Transverse colon (tissue), 4 donors: Measurements from ENCODE around the gene SLC22A31. TPM values are rescaled to one million over a fixed set of nuclear protein-coding genes. Genes with fewer than 3 reads are reported as not detected.

ENCODE experiments used
- DNase-seq: peaks from one replicate; pipeline ENCODE4 v3.0.0-alpha.2; 2019
- H3K27ac ChIP-seq, 4 donors: fragments of 200-600 bp; sonication (generic); 2 replicates each; pipeline ENCODE4 v1.5.1; 2016 to 2018; ENCODE audit warnings: inconsistent platforms in 4 of 4
- H3K27me3 ChIP-seq: fragments of 200-600 bp; sonication (generic); 2 replicates; pipeline ENCODE4 v1.5.1; 2017; ENCODE audit warnings: inconsistent platforms
- H3K36me3 ChIP-seq, 4 donors: fragments of 200-600 bp; sonication (generic); 2 replicates each; pipeline ENCODE4 v1.5.1; 2017 to 2019; ENCODE audit warnings: inconsistent platforms in 4 of 4
- H3K4me1 ChIP-seq, 4 donors: fragments of 200-600 bp; sonication (generic); 2 replicates each; pipeline ENCODE4 v1.5.1; 2017 to 2020; ENCODE audit warnings: inconsistent platforms in 4 of 4
- H3K4me3 ChIP-seq, 4 donors: fragments of 200-600 bp; sonication (generic); 1 replicate in 1 of 4; 2 replicates in 3 of 4; pipeline versions ENCODE4 v1.5.1 to v1.6.1; 2017 to 2019; ENCODE audit warnings: inconsistent platforms in 4 of 4
- H3K9me3 ChIP-seq, 2 donors: fragments of 200-600 bp; sonication (generic); 2 replicates each; pipeline ENCODE4 v1.5.1; 2017 to 2019; ENCODE audit warnings: inconsistent platforms in 2 of 2
- CTCF ChIP-seq, 5 experiments: fragments of 200-600 bp in 3 of 5; fragments of 450-650 bp in 2 of 5; sonication (generic) in 3 of 5; IDR thresholded peaks; 1 replicate in 2 of 5; 2 replicates in 3 of 5; pipeline ENCODE4 v1.5.1; 2016 to 2017; ENCODE audit warnings: antibody characterized with exemption in 5 of 5, inconsistent platforms in 3 of 5, mild to moderate bottlenecking in 2 of 5, moderate library complexity in 1 of 5
- EP300 ChIP-seq: sonication (generic); formaldehyde crosslinking; IDR thresholded peaks from one replicate; pipeline ENCODE4 v1.6.1; 2017; ENCODE audit warnings: antibody characterized with exemption, low read depth
- POLR2A ChIP-seq: fragments of 450-650 bp; IDR thresholded peaks from one replicate; pipeline ENCODE4 v1.6.1; 2016; ENCODE audit warnings: antibody characterized with exemption, mild to moderate bottlenecking, moderate library complexity
- POLR2AphosphoS5 ChIP-seq, 3 donors: sonication (generic); formaldehyde crosslinking; IDR thresholded peaks; one replicate each; pipeline ENCODE4 v1.6.1; 2016; ENCODE audit warnings: antibody characterized with exemption in 3 of 3
- WGBS, 2 donors: methylation state at CpG; one replicate each; pipeline ENCODE4 v1.1.5; 2018; ENCODE audit warnings: low coverage in 1 of 2; 5-methylcytosine and 5-hydroxymethylcytosine counted together
- in situ Hi-C, 4 donors: fragments of 200-750 bp; cut with MboI; loops; one replicate each; pipeline versions ENCODE4 v1.15.0 to v1.15.1; 2017; ENCODE audit warnings: low sequenced_read_pairs in 3 of 4, low pct_ligation_motif_present in 1 of 4, low pct_unique_long_range_greater_than_20kb in 1 of 4
- intact Hi-C: fragments of 100-400 bp; cut with DNase I; formaldehyde crosslinking; loops from one replicate; pipeline ENCODE4 v1.15.1; 2023; ENCODE audit warnings: low total_unique reads
- total RNA-seq, 4 donors: library from RNA; depleted of rRNA; stranded (reverse); fragments of >200 nt; gene quantifications; one replicate each; pipeline ENCODE4 v1.1.0, GENCODE V29; 2016

The SLC22A31 gene
- total RNA-seq, 4 donors from 2014 or later = 1.3 TPM; not detected in 3

GRCh38 chr16:89201439-89202377 is 1.4 kb upstream of the SLC22A31 start:
- TF ChIP-seq POLR2AphosphoS5 (IDR thresholded peaks at IDR 0.05) = no peak
- no peak for TF ChIP-seq POLR2A
- TF ChIP-seq EP300 = no peak
- TF ChIP-seq CTCF (IDR thresholded peaks at IDR 0.05) = no peak
- 3% methylated on average over 23 of the region's 111 CpGs; no CpG with 5 or more reads in 1 of the 2 donors for WGBS, 2 donors
- H3K9me3 ChIP-seq = no peaks in the 10 kb centered on the region
- no peaks in the 10 kb centered on the region for H3K36me3 ChIP-seq
- H3K4me1 ChIP-seq = peaks cover 0 to 23% (median 15%) of the 10 kb centered on the region in 4 donors
- H3K27me3 ChIP-seq = peaks cover 88% of the 10 kb centered on the region
- intact Hi-C loops (no loop called here), in situ Hi-C loops (loop anchor here in 3 of 4 donors (25.0 kb wide), 3 partner anchors 264 to 464 kb away; partner anchors contain the start of genes APRT (in 1 of the 3) and CDT1 (in 1 of the 3))
- DNase-seq = peak; percentile 91
- H3K27ac ChIP-seq = no peak overlapping the region
- H3K4me3 ChIP-seq = peak overlapping the region in 2 of 4 donors; percentile 30 to 46

GRCh38 chr16:89200850-89201411 is 594 bp upstream of the SLC22A31 start:
- H3K36me3 ChIP-seq = no peaks in the 10 kb centered on the region
- peaks cover 0 to 23% (median 15%) of the 10 kb centered on the region in 4 donors for H3K4me1 ChIP-seq
- 3% methylated on average over 48 of the region's 58 CpGs; no CpG with 5 or more reads in 1 of the 2 donors for WGBS, 2 donors
- in situ Hi-C loops = loop anchor here in 3 of 4 donors (25.0 kb wide), 3 partner anchors 264 to 464 kb away; partner anchors contain the start of genes APRT (in 1 of the 3) and CDT1 (in 1 of the 3)
- H3K9me3 ChIP-seq = no peaks in the 10 kb centered on the region
- peaks cover 85% of the 10 kb centered on the region for H3K27me3 ChIP-seq
- H3K4me3 ChIP-seq = peak overlapping the region in 2 of 4 donors; percentile 30 to 46
- DNase-seq = no peak
- TF ChIP-seq POLR2AphosphoS5 (IDR thresholded peaks at IDR 0.05) (no peak), EP300 (no peak), POLR2A (no peak)
- no peak overlapping the region for H3K27ac ChIP-seq
- intact Hi-C loops = no loop called here

- H3K27ac ChIP-seq = no peak overlapping the region
- no peak for DNase-seq
- 78% methylated on average over 19 of the region's 22 CpGs; no CpG with 5 or more reads in 1 of the 2 donors for WGBS, 2 donors
- no peaks in the 10 kb centered on the region for H3K36me3 ChIP-seq
- no peak overlapping the region for H3K4me3 ChIP-seq
- in situ Hi-C loops = loop anchor here in 3 of 4 donors (25.0 kb wide), 3 partner anchors 262 to 462 kb away; partner anchors contain the start of genes APRT (in 1 of the 3) and CDT1 (in 1 of the 3)
- intact Hi-C loops = no loop called here
- peaks cover 0 to 23% (median 15%) of the 10 kb centered on the region in 4 donors for H3K4me1 ChIP-seq
- H3K9me3 ChIP-seq = no peaks in the 10 kb centered on the region
- TF ChIP-seq EP300 (no peak), POLR2AphosphoS5 (IDR thresholded peaks at IDR 0.05) (no peak), CTCF (IDR thresholded peaks at IDR 0.05) (no peak), POLR2A (no peak)
- peaks cover 73% of the 10 kb centered on the region for H3K27me3 ChIP-seq
These were observed 855 bp downstream of the SLC22A31 start for GRCh38 chr16:89199241-89200123.
